Activated CD4-positive, alpha-beta memory T cell treated with anti-CD3 and anti-CD28 coated beads, Interleukin-2, amount 10 ng/mL, durations not matched to agents 7 days and 5 days (primary cell): ENCODE data around the gene SLFN12L. TPM values are rescaled to one million over a fixed set of nuclear protein-coding genes. Genes with fewer than 3 reads are reported as not detected.
A peak's percentile ranks its signal among the peaks of the same experiment; 100 is the strongest.
"Not testable (repeated sequence)": the region's sequence is repeated elsewhere in the genome, so short reads cannot be mapped to it uniquely, and the experiment has no call there.

Experiments
- CTCF ChIA-PET: fragments of 350-600 bp; sonication (Branson Sonifier 250); formaldehyde crosslinking; loops from one replicate; lab custom pipeline; 2021; ENCODE audit warnings: antibody characterized with exemption, inconsistent platforms; lab: Charles Lee
- POLR2A ChIA-PET: fragments of 350-600 bp; sonication (Branson Sonifier 250); formaldehyde crosslinking; loops from one replicate; lab custom pipeline; 2021; ENCODE audit warnings: antibody characterized with exemption; lab: Charles Lee
- DNase-seq: peaks from one replicate; pipeline ENCODE4 v3.0.0-alpha.2; 2020
- H3K27ac Mint-ChIP-seq: one replicate; pipeline ENCODE4 v1.8.0; 2021; ENCODE audit warnings: mild to moderate bottlenecking, mixed read lengths
- H3K27me3 Mint-ChIP-seq: one replicate; pipeline ENCODE4 v1.8.0; 2021; ENCODE audit warnings: mixed read lengths
- H3K36me3 Mint-ChIP-seq: one replicate; pipeline ENCODE4 v1.8.0; 2021; ENCODE audit warnings: low read depth, mixed read lengths
- H3K4me1 Mint-ChIP-seq: one replicate; pipeline ENCODE4 v1.8.0; 2021; ENCODE audit warnings: mixed read lengths
- H3K4me3 Mint-ChIP-seq: one replicate; pipeline ENCODE4 v1.8.0; 2021; ENCODE audit warnings: mild to moderate bottlenecking, mixed read lengths
- H3K9me3 Mint-ChIP-seq: one replicate; pipeline ENCODE4 v1.8.0; 2021; ENCODE audit warnings: mixed read lengths
- total RNA-seq, 2 experiments: library from RNA; stranded (reverse); gene quantifications; one replicate each; pipeline ENCODE4 v1.2.3, GENCODE V29; 2021

Gene SLFN12L
- total RNA-seq, 2 experiments from 2014 or later = 103 to 110 TPM

DNA sequence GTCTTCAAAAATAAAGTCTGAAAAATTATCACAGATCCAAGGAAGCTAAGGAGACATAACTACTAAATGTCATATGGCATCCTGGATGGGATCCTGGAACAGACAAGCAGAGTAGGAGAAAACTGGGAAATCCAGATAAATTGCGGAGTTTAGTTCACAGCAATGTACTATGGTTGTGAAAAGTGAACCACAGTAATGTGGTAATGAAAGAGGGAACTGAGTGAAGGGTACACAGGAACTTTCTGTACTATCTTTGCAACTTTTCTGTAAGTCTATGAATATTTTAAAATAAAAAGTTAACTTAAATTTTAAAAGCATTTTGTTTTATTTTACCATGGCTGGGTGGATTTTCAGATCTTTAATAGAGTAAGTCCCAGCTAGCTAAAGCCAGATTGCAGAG, 16.3 kb downstream of the SLFN12L start:
- Mint-ChIP-seq H3K27me3 (no peaks in the 10 kb centered on the region), H3K4me1 (peaks cover 94% of the 10 kb centered on the region), H3K4me3 (peak overlapping the region; percentile 47), H3K9me3 (no peaks in the 10 kb centered on the region), H3K27ac (peak overlapping the region; percentile 82), H3K36me3 (peaks cover 91% of the 10 kb centered on the region)
- DNase-seq = no peak
- ChIA-PET POLR2A (interaction anchor here (0.6 to 8.2 kb wide), 10 partner anchors 10 to 307 kb away, joined by 3 to 108 read pairs (median 6); partner anchors contain the start of genes PEX12 and SLFN12L), CTCF (interaction anchor here (0.6 to 5.8 kb wide), 7 partner anchors 14 to 308 kb away, joined by 3 to 43 read pairs (median 4); partner anchors contain the start of genes SLFN12L and SLFN13)

DNA sequence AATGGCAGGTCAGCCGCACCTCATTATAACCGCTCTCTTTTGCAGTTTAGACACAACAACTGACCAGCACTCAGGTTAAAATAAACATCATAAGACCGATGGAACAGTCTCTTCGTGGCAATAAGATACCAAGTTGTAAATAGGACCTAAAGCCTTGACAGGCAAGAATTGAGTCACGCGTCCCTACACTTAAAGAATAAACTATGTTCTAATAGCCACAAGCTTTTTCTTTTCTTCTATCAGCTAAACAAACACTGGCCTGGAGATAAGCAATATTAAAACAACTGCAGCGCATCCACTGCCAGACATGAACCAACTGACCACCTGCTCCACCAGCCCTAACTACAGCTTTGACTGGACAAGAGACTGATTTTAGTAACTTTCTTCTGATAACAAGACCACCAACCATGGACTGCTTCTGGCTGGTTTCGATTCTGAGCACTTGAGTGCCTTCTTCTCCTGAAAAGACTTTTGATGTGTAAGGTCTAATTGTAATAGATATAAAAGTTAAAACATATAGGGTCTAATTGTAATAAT, 17.5 kb downstream of the SLFN12L start:
- POLR2A ChIA-PET = interaction anchor here (1.3 to 8.2 kb wide), 5 partner anchors 16 to 207 kb away, joined by 4 to 108 read pairs (median 10); partner anchors contain the start of genes PEX12 and SLFN12L
- no peak for DNase-seq
- Mint-ChIP-seq H3K4me1 (peaks cover 90% of the 10 kb centered on the region), H3K27me3 (no peaks in the 10 kb centered on the region), H3K4me3 (peak overlapping the region; percentile 31), H3K36me3 (peaks cover 90% of the 10 kb centered on the region), H3K27ac (no peak overlapping the region), H3K9me3 (no peaks in the 10 kb centered on the region)
- CTCF ChIA-PET = no interaction called here

DNA sequence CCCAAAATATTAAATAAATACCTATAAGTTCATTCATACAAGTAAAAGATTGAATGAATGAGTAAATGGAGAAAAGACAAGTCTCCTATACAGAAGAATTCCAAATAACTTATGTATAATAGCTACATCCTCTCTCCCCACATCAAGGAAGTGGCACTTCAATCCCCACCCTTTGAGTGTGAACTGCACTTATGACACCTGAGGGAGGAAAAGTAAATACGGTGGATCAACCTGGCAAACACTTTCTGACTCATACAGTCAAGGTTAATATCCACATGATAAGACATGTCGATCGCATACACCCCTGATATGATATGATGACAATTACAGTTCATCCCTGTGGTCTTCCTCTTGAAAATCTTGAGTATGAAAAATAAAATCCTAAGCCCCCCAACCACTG, 18.0 kb downstream of the SLFN12L start:
- ChIA-PET POLR2A (interaction anchor here (0.6 to 8.2 kb wide), 4 partner anchors 16 to 206 kb away, joined by 3 to 108 read pairs (median 7); partner anchors contain the start of gene SLFN12L), CTCF (no interaction called here)
- peaks cover 90% of the 10 kb centered on the region for H3K36me3 Mint-ChIP-seq
- DNase-seq = no peak
- peaks cover 90% of the 10 kb centered on the region for H3K4me1 Mint-ChIP-seq
- no peaks in the 10 kb centered on the region for H3K27me3 Mint-ChIP-seq
- peak overlapping the region; percentile 38 for H3K27ac Mint-ChIP-seq
- H3K9me3 Mint-ChIP-seq = no peaks in the 10 kb centered on the region
- H3K4me3 Mint-ChIP-seq = peak overlapping the region; percentile 31

DNA sequence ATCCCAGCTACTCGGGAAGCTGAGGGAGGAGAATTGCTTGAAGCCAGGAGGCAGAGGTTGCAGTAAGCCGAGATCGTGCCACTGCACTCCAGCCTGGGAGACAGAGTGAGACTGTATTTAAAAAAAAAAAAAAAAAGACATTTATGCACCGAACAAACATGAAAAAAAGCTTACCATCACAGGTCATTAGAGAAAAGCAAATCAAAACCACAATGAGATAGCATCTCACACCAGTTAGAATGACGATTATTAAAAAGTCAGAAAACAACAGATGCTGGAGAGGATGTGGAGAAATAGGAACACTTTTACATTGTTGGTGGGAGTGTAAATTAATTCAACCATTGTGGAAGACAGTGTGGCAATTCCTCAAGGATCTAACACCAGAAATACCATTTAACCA, 19.0 kb downstream of the SLFN12L start:
- H3K9me3 Mint-ChIP-seq, DNase-seq, H3K27me3 Mint-ChIP-seq: not testable (repeated sequence)
- POLR2A ChIA-PET = interaction anchor here (1.9 to 8.2 kb wide), 3 partner anchors 17 to 145 kb away, joined by 5 to 108 read pairs (median 10); partner anchors contain the start of genes SLFN11 and SLFN12L
- Mint-ChIP-seq H3K36me3 (peaks cover 91% of the 10 kb centered on the region), H3K4me3 (peak overlapping the region; percentile 54), H3K4me1 (peaks cover 90% of the 10 kb centered on the region), H3K27ac (peak overlapping the region; percentile 66)
- CTCF ChIA-PET = interaction anchor here (0.6 to 0.7 kb wide), 2 partner anchors 14 to 25 kb away, joined by 3 to 4 read pairs; no protein-coding TSS in a partner anchor

DNA sequence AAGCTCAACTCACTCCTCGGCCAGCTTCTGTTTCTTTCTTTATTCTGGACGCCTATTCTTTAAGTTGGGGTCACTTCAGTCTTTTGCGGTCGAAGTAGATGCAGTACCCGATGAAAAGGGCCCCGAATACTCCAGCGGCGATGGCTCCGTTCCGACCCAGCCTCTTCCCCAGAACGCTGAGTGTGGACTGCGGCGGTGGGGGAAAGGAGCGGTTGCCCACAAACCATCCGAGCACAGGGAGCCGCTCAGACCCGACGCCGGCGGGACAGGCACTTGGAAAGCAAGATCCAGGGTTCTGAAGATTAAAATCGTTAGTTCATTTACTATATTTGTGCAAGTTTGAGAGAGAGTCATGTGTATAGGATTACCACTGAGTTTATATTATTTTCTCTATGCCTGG, 22.5 kb downstream of the SLFN12L start:
- DNase-seq = no peak
- Mint-ChIP-seq H3K27me3 (no peaks in the 10 kb centered on the region), H3K9me3 (no peaks in the 10 kb centered on the region), H3K27ac (no peak overlapping the region), H3K4me1 (peaks cover 79% of the 10 kb centered on the region), H3K36me3 (peaks cover 91% of the 10 kb centered on the region), H3K4me3 (no peak overlapping the region)
- CTCF ChIA-PET = interaction anchor here (0.5 kb wide), 1 partner anchor 232 kb away, joined by 3 read pairs; no protein-coding TSS in a partner anchor
- POLR2A ChIA-PET = interaction anchor here (1.2 kb wide), 1 partner anchor 10 kb away, joined by 8 read pairs; no protein-coding TSS in a partner anchor

DNA sequence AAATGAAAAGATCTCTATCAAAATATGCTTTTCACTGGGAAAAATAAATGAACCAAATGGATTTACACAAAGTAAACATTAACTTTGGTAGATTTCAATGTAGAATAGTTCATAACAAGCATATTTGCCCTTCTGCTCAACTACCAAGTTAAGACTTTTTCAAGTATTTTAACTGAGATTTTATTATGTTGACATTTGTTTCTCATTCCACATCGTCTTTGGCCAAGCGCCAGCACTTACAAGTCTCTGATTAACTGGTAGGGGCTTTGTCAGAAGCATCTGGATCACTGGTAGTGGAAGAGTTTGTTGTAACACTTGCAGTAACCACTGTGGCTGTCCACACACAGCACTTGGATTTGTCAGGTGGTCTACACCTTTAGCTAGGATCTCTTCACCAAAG, 22.9 kb downstream of the SLFN12L start:
- Mint-ChIP-seq H3K27ac (no peak overlapping the region), H3K9me3 (no peaks in the 10 kb centered on the region), H3K4me1 (peaks cover 77% of the 10 kb centered on the region), H3K36me3 (peaks cover 91% of the 10 kb centered on the region), H3K4me3 (no peak overlapping the region), H3K27me3 (no peaks in the 10 kb centered on the region)
- DNase-seq = no peak
- ChIA-PET CTCF (interaction anchor here (0.5 kb wide), 1 partner anchor 233 kb away, joined by 3 read pairs; no protein-coding TSS in a partner anchor), POLR2A (interaction anchor here (1.2 kb wide), 1 partner anchor 9 kb away, joined by 8 read pairs; no protein-coding TSS in a partner anchor)

DNA sequence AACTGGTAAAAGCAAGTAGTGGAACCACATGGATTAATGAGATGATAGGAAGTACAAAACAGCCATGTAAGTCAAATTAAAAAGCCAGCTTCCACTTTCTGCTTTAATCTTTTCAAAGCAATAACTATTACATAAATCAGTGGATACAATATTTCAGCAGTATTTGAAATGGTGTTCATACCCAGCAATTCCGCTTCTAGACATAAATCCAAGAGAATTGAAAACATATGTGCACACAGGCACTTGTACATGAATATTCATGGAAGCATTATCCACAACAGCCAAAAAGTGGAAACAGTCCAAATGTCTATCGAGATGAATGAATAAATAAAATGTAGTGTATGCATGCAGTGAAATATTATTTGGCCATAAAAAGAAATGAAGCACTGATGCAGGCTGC, 27.4 kb downstream of the SLFN12L start:
- Mint-ChIP-seq H3K9me3 (no peaks in the 10 kb centered on the region), H3K27ac (no peak overlapping the region), H3K4me1 (peaks cover 50% of the 10 kb centered on the region), H3K36me3 (peaks cover 91% of the 10 kb centered on the region), H3K4me3 (no peak overlapping the region), H3K27me3 (no peaks in the 10 kb centered on the region)
- no peak for DNase-seq
- POLR2A ChIA-PET = no interaction called here
- CTCF ChIA-PET = no interaction called here

DNA sequence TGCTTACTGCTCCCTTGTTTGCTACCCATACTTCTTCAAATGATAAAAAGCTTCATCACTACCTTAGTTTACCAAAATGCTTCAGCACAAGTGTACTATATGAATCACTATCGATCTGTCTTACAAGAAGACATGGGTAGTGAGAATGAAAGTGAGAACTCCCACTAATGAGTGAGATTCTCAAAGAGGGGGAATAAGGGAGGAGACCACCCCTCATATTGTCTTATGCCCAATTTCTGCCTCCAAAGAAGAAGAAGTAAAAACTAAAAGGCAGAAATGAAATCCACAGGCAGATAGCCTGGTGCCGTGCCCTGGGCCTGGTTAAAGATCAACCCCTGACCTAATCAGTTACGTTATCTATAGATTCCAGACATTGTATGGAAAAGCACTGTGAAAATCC, 29.8 kb downstream of the SLFN12L start:
- peaks cover 87% of the 10 kb centered on the region for H3K36me3 Mint-ChIP-seq
- not testable (repeated sequence) for H3K9me3 Mint-ChIP-seq, H3K27ac Mint-ChIP-seq, H3K27me3 Mint-ChIP-seq, H3K4me3 Mint-ChIP-seq, DNase-seq
- ChIA-PET POLR2A (interaction anchor here (1.1 kb wide), 1 partner anchor 9 kb away, joined by 3 read pairs; no protein-coding TSS in a partner anchor), CTCF (interaction anchor here (0.5 kb wide), 1 partner anchor 96 kb away, joined by 3 read pairs; no protein-coding TSS in a partner anchor)
- peaks cover 44% of the 10 kb centered on the region for H3K4me1 Mint-ChIP-seq

DNA sequence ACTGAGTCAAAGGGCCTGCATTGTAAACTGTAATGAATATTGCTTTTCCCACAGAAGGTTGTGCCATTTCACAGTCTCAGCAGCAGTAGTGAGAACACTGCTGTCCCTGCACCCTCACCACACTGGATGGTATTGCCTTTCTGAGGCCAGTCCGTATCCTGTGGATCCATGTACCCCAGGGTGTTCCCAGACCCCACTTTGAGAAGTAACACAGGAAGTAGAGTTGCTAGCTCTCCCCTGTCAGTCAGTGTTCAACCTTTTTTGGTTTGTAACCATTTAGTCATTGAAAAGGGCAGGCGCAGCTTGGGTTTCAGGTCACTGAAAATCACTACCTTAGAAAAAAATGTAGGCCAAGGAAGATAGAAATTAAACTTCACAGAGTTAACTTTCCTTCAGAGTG, 37.9 kb downstream of the SLFN12L start:
- DNase-seq = no peak
- Mint-ChIP-seq H3K4me3 (no peak overlapping the region), H3K27me3 (no peaks in the 10 kb centered on the region), H3K4me1 (peaks cover 58% of the 10 kb centered on the region), H3K36me3 (peaks cover 80% of the 10 kb centered on the region), H3K27ac (no peak overlapping the region), H3K9me3 (no peaks in the 10 kb centered on the region)
- ChIA-PET POLR2A (interaction anchor here (0.9 to 2.2 kb wide), 6 partner anchors 11 to 264 kb away, joined by 3 to 7 read pairs (median 3); no protein-coding TSS in a partner anchor), CTCF (no interaction called here)

DNA sequence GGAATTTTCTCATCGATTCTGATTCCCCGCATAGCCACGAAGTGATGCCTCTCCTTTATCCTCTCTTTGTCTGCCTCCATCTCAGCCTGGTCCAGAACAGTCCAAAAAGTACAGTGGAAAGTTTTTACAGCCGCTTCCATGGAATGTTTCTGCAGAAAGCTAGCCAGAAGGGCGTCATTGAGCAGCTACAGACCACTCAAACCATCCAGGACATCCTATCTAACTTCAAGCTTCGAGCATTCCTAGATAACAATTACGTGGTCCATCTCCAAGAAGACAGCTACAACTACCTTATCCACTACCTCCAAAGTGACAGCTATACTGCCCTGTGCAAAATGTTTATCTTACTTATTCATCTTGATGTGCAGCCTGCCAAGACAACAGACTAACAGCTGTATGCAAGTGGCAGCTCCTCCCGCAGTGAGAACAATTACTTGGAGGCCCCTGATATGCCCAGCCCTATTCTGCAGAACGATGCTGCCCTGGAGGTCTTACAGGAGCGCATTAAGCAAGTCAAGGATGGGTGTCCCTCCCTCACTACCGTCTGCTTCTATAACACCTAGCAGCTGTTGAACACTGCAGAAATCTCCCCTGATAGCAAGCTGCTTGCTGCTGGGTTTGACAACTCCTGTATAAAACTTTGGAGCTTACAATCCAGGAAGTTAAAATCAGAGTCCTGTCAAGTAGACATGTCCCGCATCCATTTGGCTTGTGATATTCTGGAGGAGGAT, 38.9 kb downstream of the SLFN12L start:
- no peaks in the 10 kb centered on the region for H3K9me3 Mint-ChIP-seq
- DNase-seq = no peak
- peaks cover 78% of the 10 kb centered on the region for H3K36me3 Mint-ChIP-seq
- ChIA-PET POLR2A (interaction anchor here (0.9 to 2.2 kb wide), 4 partner anchors 10 to 157 kb away, joined by 3 to 7 read pairs (median 4); no protein-coding TSS in a partner anchor), CTCF (interaction anchor here (0.9 to 1.2 kb wide), 2 partner anchors 40 to 185 kb away, joined by 4 read pairs; no protein-coding TSS in a partner anchor)
- peaks cover 56% of the 10 kb centered on the region for H3K4me1 Mint-ChIP-seq
- H3K4me3 Mint-ChIP-seq = no peak overlapping the region
- H3K27me3 Mint-ChIP-seq = no peaks in the 10 kb centered on the region
- H3K27ac Mint-ChIP-seq = no peak overlapping the region

DNA sequence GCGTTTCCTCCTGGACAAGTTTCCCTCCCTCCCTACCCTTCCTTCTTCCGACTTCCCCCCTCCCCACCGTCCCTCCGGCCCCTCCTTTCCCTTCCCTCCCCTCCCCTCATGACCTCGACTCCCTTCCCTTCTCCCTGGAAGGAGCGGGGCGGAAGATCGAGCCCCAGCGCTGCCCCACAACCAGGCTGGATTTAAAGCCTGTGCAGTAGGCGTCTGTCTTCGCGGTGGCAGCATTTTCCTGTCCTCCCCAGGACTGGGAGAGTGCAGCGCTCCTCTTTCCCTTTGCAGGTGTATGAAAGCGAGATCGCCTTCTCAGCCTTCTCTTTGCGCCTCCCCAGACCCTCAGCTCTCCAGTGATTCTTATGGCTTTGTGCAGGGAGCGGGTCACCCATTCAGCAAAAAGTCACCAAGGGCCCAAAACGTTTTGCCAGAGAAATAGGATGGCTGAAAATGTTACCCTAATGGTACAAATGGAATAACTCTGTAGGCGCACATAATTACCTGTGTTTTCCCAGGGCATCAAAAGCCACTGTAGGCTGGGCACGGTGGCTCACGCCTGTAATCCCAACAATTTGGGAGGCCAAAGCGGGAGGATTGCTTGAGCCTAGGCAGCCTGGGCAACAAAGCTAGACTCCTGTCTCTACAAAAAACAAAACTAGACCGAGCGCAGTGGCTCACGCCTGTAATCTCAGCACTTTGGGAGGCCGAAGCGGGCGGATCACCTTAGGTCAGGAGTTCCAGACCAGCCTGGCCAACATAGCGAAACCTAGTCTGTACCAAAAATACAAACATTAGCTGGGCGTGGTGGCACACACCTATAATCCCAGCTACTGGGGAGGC, 40.8 kb downstream of the SLFN12L start:
- Mint-ChIP-seq H3K36me3 (peaks cover 80% of the 10 kb centered on the region), H3K4me1 (peaks cover 61% of the 10 kb centered on the region), H3K27me3 (no peaks in the 10 kb centered on the region), H3K4me3 (no peak overlapping the region), H3K27ac (no peak overlapping the region), H3K9me3 (no peaks in the 10 kb centered on the region)
- no peak for DNase-seq
- CTCF ChIA-PET = no interaction called here
- POLR2A ChIA-PET = interaction anchor here (1.7 kb wide), 1 partner anchor 24 kb away, joined by 5 read pairs; no protein-coding TSS in a partner anchor

DNA sequence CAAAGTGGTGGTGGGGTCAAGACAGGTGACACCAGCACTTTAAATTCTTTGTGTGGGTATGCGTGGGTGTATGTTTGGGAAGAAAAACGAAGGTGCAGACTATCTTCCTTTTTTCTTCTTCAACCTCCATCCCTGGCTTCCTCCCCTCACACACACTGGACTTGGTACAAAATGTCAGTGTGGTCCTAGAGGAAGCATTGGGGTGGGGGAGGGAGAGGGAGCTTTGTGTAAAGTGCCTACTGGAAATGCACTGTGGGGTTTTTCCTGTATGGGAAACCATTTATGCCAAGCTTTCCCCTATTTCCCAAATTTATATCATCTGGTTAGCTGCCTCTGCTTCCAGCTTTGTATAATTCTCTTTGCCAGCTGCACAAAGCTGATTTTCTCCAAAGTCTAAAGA, 44.4 kb downstream of the SLFN12L start:
- Mint-ChIP-seq H3K4me1 (peaks cover 62% of the 10 kb centered on the region), H3K9me3 (no peaks in the 10 kb centered on the region), H3K27me3 (no peaks in the 10 kb centered on the region), H3K27ac (no peak overlapping the region), H3K36me3 (peaks cover 78% of the 10 kb centered on the region), H3K4me3 (no peak overlapping the region)
- ChIA-PET CTCF (interaction anchor here (1.6 kb wide), 1 partner anchor 46 kb away, joined by 4 read pairs; no protein-coding TSS in a partner anchor), POLR2A (no interaction called here)
- no peak for DNase-seq
